ENCODE data around the gene BUD31. TPM values are rescaled to one million over a fixed set of nuclear protein-coding genes. Genes with fewer than 3 reads are reported as not detected.
"Not testable (repeated sequence)": the region's sequence is repeated elsewhere in the genome, so short reads cannot be mapped to it uniquely, and the experiment has no call there.

BUD31 gene
- polyA plus RNA-seq, 1 donor from 2014 or later, result 162 TPM

DNA sequence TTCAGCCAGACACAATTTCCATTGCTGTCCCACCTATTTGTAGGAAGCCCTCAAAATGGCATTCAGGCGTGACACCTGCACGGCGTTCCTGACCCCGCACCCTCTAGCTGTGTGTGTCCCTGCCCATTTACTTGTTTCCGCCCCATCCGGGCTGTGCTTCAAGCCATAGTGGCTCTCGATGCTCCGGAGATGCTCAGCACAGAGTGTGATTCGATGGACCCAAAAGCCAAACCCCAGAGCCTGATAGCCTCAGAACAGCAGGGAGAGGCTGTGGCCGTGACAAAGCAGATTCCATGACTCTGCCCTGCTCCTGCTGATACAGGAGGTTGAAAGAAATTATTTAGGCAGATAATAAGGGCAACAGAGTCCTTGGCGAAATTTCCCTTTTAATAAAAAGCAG, 13.4 kb downstream of the BUD31 start:
- Mint-ChIP-seq H3K27me3 (no peaks in the 10 kb centered on the region), H3K9me3 (no peaks in the 10 kb centered on the region), H3K4me3 (no peak overlapping the region), H3K27ac (peak overlapping the region in 1 of 3 donors; percentile 82), H3K4me1 (peaks cover 0 to 3% (median 0%) of the 10 kb centered on the region in 3 donors), H3K36me3 (peaks cover 4% of the 10 kb centered on the region)

DNA sequence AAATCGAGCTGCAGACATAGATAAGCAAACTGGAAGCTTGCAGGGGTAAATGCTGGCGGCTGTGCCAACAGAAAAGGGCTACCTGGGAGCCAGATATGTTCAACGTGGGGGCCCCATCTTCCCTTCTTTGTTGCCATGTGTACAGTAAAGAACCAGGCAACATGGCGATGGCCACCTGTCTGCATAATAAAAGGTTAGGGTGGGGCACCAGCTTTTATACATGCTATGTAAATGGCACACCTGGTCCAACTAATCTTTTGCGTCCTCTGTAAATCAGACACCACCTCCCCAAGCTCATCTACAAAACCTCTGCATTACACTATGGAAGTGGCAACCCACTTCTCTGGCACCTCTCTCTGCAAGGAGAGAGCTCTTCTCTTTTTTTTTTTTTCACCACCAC, 13.9 kb downstream of the BUD31 start:
- Mint-ChIP-seq H3K27me3 (no peaks in the 10 kb centered on the region), H3K4me1 (peaks cover 0 to 3% (median 0%) of the 10 kb centered on the region in 3 donors), H3K9me3 (no peaks in the 10 kb centered on the region), H3K27ac (peak overlapping the region in 1 of 3 donors; percentile 82), H3K4me3 (no peak overlapping the region), H3K36me3 (peaks cover 4% of the 10 kb centered on the region)

DNA sequence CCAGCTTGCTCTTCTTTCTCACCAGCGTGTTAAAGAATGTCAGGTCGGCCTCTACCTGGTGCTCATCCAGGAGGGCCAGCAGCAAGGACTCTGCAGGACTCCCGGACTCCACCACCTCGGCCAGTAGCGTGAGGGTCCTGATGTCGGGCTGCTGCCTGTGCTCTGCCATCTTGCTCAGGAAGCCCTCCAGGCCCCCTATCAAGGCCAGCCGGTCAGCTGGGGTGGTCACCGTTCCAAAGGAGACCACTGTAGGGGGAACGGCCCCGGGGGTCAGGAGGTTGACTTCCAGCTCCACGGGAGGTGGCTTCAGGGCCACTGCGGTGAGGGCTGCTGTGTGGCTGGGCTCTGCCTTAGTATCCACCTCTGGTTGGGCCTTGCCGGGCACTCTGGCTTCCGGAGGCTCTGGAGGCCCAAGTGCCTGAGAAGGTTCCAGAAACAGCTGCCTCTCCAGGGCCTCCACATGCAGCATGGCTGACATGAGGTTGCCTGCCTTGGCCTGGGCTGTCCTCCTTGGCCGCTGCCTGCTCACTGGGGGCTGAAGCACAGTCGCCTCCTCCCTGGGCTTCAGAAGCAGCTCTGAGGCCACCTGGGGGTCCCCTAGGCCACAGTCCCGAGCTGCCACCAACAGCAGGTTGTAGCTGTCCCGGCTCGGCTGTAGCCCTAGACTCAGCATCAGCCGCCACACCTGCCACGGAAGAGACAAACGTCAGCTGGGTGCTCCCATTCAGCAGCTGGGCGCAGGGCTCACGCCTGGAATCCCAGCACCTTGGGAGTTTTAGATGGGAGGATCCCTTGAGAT, 16.4 kb downstream of the BUD31 start:
- Mint-ChIP-seq H3K9me3 (no peaks in the 10 kb centered on the region), H3K27me3 (no peaks in the 10 kb centered on the region), H3K4me1 (peaks cover 0 to 3% (median 0%) of the 10 kb centered on the region in 3 donors), H3K27ac (peak overlapping the region in 1 of 3 donors; percentile 50), H3K36me3 (peaks cover 3% of the 10 kb centered on the region), H3K4me3 (no peak overlapping the region)

DNA sequence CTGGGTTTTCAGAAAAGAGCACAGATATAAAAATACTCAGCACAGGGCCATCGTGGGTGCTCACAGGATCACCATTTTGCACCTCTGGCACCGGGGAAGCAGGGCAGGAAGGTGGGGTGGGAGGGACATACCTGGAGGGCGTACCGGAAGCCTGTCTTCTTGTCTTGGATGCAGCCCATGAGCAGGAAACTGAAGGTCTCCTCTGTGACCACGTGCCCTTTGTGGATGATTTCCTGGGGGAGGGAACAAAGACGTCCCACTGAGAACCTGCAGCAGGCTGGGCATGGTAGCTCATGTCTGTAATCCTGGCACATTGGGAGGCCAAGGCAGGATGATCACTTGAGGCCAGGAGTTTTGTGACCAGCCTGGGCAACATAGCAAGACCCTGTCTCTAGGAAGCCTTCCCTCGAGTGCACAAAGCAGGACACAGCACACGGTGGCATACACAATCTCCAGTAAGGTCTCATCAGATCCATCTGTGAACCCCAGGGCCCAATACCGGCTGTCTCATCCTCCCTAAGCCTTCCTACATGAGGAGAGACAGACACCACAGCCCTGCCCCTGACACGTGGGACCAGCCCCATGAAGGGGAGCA, 20.3 kb downstream of the BUD31 start:
- H3K27ac Mint-ChIP-seq, result no peak overlapping the region
- H3K27me3 Mint-ChIP-seq, result no peaks in the 10 kb centered on the region
- no peak overlapping the region for H3K4me3 Mint-ChIP-seq
- no peaks in the 10 kb centered on the region for H3K4me1 Mint-ChIP-seq
- peaks cover 1% of the 10 kb centered on the region for H3K36me3 Mint-ChIP-seq
- no peaks in the 10 kb centered on the region for H3K9me3 Mint-ChIP-seq

DNA sequence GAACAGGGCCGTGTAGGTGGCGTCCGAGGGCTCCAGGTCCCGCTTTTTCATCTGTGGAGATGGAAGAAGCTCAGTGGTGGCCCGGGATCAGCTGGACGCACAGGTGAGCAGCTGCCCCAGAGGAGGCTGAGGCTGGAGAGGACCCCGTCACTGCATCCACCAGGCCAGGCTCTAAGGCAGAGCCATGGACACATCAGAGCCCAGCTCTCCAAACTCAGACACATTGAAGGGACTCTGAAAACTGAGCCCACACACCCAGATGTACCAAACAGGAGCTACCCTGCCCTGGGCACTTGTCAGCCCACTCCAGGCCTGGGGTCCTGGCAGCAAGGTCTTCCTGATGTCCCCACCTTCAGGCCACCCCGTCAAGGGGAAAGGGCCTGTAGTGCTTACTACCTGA, 21.0 kb downstream of the BUD31 start:
- Mint-ChIP-seq H3K4me3 (no peak overlapping the region), H3K36me3 (peaks cover 1% of the 10 kb centered on the region), H3K27ac (no peak overlapping the region), H3K27me3 (no peaks in the 10 kb centered on the region), H3K9me3 (no peaks in the 10 kb centered on the region), H3K4me1 (no peaks in the 10 kb centered on the region)

DNA sequence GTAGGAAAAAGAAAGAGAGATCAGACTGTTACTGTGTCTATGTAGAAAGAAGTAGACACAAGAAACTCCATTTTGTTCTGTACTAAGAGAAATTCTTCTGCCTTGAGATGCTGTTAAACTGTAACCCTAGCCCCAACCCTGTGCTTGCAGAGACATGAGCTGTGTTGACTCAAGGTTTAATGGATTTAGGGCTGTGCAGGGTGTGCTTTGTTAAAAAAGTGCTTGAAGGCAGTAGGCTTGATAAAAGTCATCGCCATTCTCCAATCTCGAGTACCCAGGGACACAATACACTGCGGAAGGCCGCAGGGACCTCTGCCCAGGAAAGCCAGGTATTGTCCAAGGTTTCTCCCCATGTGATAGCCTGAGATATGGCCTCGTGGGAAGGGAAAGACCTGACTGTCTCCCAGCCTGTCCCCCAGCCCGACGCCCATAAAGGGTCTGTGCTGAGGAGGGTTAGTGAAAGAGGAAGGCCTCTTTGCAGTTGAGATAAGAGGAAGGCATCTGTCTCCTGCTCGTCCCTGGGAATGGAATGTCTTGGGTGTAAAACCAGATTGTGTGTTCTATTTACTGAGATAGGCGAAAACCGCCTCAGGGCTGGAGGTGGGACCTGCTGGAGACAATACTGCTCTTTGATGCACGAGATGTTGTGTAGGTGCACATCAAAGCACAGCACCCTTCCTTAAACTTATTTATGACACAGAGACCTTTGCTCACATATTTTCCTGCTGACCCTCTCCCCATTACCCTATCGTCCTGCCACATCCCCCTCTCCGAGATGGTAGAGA, 23.2 kb downstream of the BUD31 start:
- H3K27ac Mint-ChIP-seq, H3K27me3 Mint-ChIP-seq, H3K4me1 Mint-ChIP-seq, H3K4me3 Mint-ChIP-seq, H3K36me3 Mint-ChIP-seq, H3K9me3 Mint-ChIP-seq: not testable (repeated sequence)

DNA sequence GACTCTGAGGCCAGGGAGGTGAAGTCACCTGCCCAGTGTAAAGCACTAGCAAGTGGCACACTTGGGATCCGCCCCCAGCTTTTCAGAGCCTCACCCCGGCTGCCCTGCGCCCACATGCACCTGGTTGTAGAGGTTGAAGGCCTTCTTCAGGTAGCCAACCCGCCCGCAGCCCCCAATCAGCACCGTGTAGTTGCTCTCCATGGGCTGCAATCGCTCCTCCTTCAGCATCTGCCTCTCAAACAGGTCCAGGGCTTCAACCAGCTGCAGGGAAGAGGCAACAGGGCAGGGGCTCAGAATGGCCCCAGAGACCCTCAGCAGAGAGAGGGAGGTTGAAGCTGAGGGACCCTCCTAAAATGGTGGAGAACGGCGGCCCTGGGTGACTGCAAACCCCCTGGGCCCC, 24.4 kb downstream of the BUD31 start:
- H3K4me1 Mint-ChIP-seq, result peaks cover 0 to 3% (median 0%) of the 10 kb centered on the region in 3 donors
- H3K9me3 Mint-ChIP-seq, result no peaks in the 10 kb centered on the region
- H3K27me3 Mint-ChIP-seq, result no peaks in the 10 kb centered on the region
- peaks cover 1% of the 10 kb centered on the region for H3K36me3 Mint-ChIP-seq
- H3K27ac Mint-ChIP-seq, result no peak overlapping the region
- no peak overlapping the region for H3K4me3 Mint-ChIP-seq

DNA sequence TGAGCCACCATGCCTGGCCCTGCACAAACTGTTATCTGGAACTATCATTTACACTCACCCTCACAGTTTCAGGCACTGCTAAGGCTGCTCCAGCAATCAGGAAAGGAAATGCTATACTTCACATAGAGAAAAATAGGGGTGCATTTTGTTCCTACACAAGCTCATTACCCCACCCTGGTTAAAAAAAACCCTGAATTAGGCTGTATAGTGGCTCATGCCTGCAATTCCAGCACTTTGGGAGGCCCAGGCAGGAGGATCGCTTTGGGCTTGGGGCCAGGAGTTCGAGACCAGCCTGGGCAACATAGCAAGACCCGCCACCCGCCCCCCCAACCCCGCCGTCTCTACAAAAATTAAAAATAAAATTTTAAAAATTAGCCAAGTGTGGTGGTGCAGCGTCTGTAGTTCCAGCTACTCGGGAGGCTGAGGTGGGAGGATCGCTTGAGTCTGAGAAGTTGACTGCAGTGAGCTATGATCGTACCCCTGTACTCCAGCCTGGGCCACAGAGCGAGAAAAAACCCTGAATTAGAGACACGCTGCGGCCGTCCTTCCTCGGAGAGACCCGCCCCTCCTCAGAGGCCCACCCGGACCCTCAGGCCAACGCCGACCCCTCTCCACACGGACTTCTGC, 29.3 kb downstream of the BUD31 start:
- H3K27ac Mint-ChIP-seq, result peak overlapping the region in 2 of 3 donors; percentile 72 to 97
- no peaks in the 10 kb centered on the region for H3K27me3 Mint-ChIP-seq
- H3K36me3 Mint-ChIP-seq, result no peaks in the 10 kb centered on the region
- H3K4me3 Mint-ChIP-seq, result peak overlapping the region; percentile 96 to 99 (median 96)
- no peaks in the 10 kb centered on the region for H3K9me3 Mint-ChIP-seq
- peaks cover 4 to 24% (median 22%) of the 10 kb centered on the region in 3 donors for H3K4me1 Mint-ChIP-seq

DNA sequence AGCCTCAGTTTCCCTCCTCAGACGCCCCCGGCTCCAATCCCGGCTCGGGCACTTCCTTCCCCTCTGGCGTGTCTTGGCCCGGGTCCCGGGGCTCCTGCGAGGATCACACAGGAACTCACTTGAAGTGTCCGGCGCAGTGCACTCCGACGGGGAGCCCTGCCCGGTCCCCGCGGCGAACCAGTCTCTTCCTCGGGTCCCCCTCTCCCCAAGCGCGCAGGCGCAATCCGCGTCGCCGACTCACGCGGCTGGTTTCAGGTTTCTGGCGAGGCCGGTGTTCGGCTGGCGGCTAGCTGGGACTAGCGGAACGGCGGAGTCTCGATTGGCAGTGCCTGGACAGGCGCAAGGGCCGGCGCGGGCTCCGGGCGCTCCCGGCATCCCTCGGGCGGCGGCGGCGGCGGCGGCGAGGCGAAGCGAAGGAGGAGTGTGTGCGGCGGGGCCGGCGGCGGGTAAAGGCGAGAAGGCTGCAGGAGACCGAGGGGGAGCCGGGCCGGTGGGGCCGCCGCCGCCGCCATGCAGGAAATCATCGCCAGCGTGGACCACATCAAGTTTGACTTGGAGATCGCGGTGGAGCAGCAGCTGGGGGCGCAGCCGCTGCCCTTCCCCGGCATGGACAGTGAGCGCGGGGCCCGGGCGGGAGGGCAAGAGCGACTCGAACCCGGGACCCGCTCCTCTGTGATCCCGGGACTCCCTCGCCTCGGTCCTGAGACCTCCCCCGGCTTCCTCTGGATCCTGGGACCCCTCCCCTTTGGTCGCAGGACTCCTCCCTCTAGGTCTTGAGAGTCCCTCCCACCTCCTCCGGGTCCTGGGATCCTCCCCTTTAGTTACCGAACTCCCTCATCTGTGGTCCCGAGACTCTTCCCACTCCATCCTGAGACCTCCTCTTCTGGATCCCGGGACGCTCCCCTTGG, 30.1 kb downstream of the BUD31 start, which contains the start of the genes CPSF4 and PTCD1:
TSS of gene CPSF4 (plus strand) at position 371 of the 908 bp plus-strand sequence. CDS start at position 511, 140 bp downstream.
TSS of gene PTCD1 (minus strand) at position 226 of the 908 bp plus-strand sequence. CDS start 3,556 bp downstream, outside the sequence.
- Mint-ChIP-seq H3K4me3 (peak within 1 kb of the TSS; percentile 96 to 99 (median 96)), H3K27me3 (no peaks in the 10 kb centered on the region), H3K36me3 (no peaks in the 10 kb centered on the region), H3K27ac (peak within 1 kb of the TSS; percentile 72 to 97 (median 90)), H3K4me1 (peaks cover 4 to 27% (median 24%) of the 10 kb centered on the region in 3 donors), H3K9me3 (no peaks in the 10 kb centered on the region)

DNA sequence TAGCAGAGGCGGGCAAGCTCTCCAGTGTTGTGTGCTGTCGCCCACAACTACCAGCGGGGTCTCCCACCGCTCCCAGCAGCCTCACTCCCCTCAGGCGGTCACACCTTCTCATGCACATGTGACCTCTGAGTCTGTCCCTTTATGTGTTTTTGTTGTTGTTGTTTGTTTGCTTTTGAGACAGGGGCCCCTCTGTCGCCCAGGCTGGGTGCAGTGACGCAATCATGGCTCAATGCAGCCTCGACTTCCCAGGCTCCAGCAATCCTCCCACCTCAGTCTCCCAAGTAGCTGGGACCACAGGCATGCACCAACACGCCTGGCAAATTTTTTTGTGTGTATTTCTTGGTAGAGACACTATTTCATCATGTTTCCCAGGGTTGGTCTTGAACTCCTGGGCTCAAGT, 31.4 kb downstream of the BUD31 start:
- Mint-ChIP-seq H3K4me1 (peaks cover 12 to 27% (median 27%) of the 10 kb centered on the region in 3 donors), H3K27ac (peak overlapping the region in 2 of 3 donors; percentile 70 to 80), H3K9me3 (no peaks in the 10 kb centered on the region), H3K36me3 (peaks cover 2% of the 10 kb centered on the region), H3K27me3 (no peaks in the 10 kb centered on the region), H3K4me3 (peak overlapping the region; percentile 96 to 99 (median 96))

DNA sequence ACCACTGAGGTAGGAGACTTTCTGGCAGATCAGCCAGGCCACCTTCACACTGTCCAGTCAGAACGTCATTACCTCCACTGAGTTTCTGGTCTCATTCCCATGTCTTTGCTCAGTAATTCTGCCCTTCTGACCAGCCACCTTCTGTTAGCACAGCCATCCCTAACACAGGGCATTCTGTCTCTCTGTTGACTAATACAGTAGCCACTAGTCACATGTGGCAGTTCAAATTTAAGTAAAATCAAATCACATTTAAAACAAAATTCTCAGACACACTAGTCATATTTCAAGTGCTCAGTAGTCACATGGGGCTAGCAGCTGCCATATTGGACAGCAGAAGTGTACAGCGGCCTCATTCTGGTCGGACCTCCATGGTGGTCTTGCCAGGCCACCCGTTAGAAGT, 37.3 kb downstream of the BUD31 start:
- Mint-ChIP-seq H3K9me3 (no peaks in the 10 kb centered on the region), H3K27ac (no peak overlapping the region), H3K27me3 (no peaks in the 10 kb centered on the region), H3K4me3 (no peak overlapping the region), H3K4me1 (peaks cover 9 to 12% (median 10%) of the 10 kb centered on the region in 3 donors), H3K36me3 (peaks cover 2% of the 10 kb centered on the region)

DNA sequence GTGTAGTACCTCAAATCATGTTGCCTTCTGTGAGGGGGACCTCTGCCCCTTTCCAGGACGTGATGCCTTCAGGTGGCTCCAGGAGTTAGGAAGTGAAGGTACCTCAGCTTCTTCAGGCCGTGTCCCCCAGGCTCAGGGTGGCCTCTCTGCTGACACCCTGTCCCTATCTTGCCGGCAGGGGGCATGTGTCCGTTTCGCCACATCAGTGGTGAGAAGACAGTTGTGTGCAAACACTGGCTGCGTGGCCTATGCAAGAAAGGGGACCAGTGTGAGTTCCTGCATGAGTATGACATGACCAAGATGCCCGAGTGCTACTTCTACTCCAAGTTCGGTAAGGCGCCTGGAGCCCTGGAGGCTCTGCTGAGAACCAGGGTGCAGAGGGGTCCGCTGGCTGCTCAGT, 39.2 kb downstream of the BUD31 start:
- Mint-ChIP-seq H3K4me1 (peaks cover 4 to 8% (median 6%) of the 10 kb centered on the region in 3 donors), H3K27me3 (no peaks in the 10 kb centered on the region), H3K4me3 (no peak overlapping the region), H3K36me3 (peaks cover 2% of the 10 kb centered on the region), H3K27ac (no peak overlapping the region), H3K9me3 (no peaks in the 10 kb centered on the region)

DNA sequence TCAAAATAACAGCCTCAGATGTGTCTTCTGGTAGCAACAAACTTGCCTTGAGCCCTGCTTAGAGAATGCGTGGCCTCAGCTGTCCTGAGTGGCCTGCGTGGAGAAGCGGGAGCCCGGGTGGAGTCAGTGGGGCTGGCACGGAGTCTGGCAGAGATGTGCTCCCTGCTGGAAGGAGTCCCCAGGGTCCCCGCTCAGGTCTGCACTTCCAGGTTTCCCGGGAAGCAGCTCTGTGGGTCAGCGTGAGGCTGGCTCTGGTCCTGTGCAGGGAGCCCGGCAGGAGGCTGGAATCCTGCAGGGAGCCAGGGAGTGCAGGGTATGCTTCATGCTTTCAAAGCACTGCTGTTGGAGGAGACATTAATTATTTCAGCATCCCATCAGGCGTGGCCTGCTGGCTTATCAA, 40.1 kb downstream of the BUD31 start:
- H3K9me3 Mint-ChIP-seq, result no peaks in the 10 kb centered on the region
- no peak overlapping the region for H3K4me3 Mint-ChIP-seq
- H3K36me3 Mint-ChIP-seq, result peaks cover 2% of the 10 kb centered on the region
- H3K27ac Mint-ChIP-seq, result no peak overlapping the region
- H3K27me3 Mint-ChIP-seq, result no peaks in the 10 kb centered on the region
- H3K4me1 Mint-ChIP-seq, result peaks cover 0 to 7% (median 3%) of the 10 kb centered on the region in 3 donors

DNA sequence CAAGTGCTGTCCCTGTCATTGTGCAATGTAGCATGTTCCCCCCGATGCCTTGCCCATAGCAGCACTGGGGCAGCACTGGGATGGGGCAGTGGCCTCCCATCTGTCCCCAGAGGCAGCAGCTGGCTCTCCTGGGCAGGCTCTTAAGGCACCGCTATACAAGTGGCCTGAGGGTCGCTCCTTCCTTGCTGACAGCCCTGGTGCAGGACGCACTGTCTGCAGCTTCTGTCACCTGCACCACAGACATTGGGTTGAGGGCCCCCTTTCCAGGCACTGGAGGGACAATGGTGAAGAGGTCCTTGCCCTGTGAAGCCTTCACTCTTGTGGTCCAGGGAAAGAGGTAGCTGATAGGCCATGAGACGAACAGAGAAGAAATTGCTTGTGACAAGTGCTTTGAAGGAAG, 40.6 kb downstream of the BUD31 start:
- H3K36me3 Mint-ChIP-seq, result peaks cover 2% of the 10 kb centered on the region
- no peak overlapping the region for H3K27ac Mint-ChIP-seq
- peaks cover 0 to 6% (median 3%) of the 10 kb centered on the region in 3 donors for H3K4me1 Mint-ChIP-seq

More for the DNA sequence above, 40.6 kb downstream of the BUD31 start:
- Mint-ChIP-seq H3K27me3 (no peaks in the 10 kb centered on the region), H3K9me3 (no peaks in the 10 kb centered on the region), H3K4me3 (peak overlapping the region in 1 of 4 donors; percentile 68)
